HG02981 (cell line): ENCODE results near the gene RPL29.
A peak's percentile ranks its signal among the peaks of the same experiment; 100 is the strongest.
"Not testable (repeated sequence)": the region's sequence is repeated elsewhere in the genome, so short reads cannot be mapped to it uniquely, and the experiment has no call there.

Source experiments
- ATAC-seq: cut with Tn5 transposase; IDR thresholded peaks from one replicate; pipeline ENCODE4 v1.9.1; 2021; ENCODE audit warnings: mild to moderate bottlenecking, moderate library complexity; ENCODE audit not compliant: unreplicated experiment

RPL29 gene

DNA sequence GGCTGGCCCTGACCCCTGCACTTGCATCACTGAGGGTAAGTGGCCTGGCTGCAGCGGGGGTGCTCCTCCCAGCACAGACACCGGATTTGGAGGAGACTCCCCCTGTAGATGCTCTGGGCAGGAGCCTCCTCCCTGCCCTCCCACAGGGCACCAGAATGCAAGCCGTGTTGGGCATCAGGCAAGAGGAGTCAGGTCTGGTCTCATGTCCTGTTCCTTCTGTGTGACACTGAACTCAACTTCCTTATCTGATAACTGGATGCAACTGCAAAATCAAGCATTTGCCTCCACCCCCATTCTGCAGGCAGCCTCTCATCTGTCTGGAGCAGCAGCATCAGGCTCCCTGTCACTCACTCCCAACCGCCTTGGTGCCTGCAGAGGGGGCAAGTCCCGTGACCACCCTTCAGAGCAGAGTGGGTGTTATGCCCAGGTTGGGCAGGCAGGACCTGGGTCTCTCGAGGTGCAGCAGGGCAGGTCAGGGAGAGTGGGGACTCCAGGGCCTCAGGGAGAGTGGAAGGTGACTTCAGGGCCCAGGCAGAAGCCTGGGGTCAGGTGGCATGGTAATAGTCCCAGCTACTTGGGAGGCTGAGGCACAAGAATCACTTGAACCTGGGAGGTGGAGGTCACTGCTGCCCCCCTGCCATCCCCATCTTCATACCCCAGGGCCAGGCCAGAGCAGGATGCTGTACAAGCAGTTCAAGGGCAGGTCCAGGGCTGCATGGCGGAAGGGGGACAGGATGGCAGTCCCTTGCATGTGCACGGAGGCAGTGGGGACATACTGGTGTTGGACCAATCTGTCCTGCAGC lies 10.5 kb upstream of the RPL29 start:
- no peak for ATAC-seq

DNA sequence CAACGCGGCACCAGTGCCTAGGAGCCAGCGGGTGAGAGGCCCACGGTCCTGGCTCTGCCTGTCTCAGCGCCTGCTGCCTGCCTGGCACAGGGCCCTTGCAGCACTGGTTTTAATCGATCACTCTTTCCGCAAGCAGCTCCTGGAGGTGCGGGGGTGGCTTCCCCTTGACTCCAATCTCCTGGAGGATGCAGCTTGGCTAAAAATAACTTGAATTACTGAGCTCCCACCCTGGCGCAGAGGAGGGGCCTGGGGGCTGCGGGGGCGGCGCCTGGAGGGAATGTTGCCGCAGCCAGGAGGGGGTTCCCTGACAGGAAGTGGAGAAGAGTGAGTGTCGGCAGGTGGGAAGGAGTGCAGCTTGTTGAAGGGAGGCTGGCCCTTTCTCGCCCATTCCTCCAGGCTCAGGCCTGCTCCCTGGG lies 9.9 kb upstream of the RPL29 start:
- no peak for ATAC-seq

DNA sequence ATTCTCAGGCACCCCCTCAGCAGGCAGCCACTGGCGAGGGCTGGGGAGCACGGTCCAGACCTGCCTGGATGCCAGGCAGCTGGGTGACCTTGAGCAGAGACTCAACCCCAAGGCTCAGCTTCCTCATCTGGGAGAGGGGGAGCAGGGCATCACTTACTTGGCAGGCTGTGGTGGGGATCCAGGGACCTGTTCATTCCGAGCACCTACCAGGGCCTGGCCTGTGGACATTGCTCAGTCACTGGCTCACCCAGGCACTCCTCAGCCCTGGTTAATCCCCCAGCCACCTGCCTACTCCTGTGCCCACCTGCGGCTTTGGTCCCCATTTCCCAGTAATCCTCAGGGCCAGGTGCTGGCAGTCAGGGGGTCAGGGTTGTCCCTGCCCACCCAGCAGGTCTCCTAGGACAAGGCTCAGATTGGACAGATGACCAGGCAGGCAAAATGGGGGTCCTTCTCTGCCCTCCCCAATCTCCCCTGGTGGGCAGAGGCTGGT lies 9.3 kb upstream of the RPL29 start:
- ATAC-seq, result no peak

DNA sequence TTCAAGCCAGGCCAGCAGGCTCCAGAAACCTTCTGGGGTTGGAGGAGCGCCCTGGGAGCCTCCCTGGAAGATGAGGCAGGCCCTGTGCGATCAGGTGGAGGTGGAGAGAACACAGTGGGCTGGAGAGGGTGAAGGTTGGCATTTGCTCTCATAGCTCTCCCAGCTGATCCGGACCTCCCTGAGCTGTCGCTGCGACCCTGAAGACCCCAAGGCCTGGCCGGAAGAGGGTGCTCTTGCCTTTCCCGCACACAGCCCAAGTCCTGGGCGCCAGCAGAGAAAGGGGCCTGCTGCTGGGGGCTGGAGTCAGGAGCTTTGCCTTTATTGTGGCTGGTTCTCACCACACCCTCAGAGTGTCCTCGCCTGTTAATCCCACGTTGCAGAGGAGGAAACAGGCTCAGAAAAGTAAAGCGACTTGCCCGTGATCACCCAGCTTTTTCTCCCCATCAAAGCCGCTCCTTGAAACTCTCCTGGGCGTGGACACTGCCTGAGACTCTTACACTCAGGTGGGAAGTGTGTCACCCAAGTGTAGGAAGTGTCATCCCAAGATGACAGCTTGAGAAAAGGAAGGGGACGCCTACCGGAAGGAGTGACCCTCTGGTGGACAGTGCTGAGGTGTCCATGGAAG lies 8.6 kb upstream of the RPL29 start:
- ATAC-seq, result no peak

- ATAC-seq, result no peak
Observed at GRCh38 chr3:52002748-52003147, 7.1 kb upstream of the RPL29 start.

GRCh38 chr3:52001443-52001974 lies 5.8 kb upstream of the RPL29 start:
- peak; percentile 90 for ATAC-seq

DNA sequence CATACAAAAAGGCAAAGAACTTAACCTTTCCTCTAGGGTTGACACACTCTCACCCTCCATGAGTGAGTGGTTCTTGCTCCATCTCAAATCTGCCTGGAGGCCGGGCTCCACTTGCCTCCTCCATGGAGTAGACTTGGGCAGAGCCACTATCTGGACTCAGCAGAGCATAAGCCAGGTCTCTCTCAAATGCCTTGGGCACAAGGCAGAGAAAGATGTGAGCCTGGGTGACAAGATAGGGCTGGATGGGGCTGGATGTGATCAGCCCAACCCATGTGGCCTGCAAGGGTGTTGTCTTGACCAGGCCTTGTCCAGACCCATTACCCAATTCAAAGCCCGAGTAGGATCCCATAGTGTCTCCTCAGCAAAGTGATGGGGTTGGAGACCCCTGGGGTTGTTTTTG lies 4.2 kb upstream of the RPL29 start:
- no peak for ATAC-seq

- ATAC-seq, result no peak
Observed at GRCh38 chr3:51998774-51999173, 3.1 kb upstream of the RPL29 start.

- no peak for ATAC-seq
Observed at GRCh38 chr3:51997935-51998596, 2.4 kb upstream of the RPL29 start.

DNA sequence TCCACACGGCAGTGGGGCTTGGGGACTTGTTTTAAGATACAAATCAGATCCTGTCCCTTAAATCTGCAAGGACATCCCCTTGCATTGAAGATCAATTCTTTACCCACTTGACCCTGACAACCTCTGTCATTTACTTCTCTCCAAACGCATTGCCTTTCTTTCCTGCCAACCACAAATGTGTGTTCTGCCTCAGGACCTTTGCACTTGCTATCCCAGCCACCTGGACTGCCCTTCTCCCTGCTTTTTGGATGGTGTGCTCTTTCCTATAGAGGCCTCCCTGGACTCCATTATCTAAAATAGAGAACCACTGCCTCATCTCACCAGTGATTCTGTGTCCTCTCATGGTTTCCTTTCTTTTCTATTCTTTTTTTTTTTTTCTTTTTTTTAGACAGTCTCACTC lies 1.5 kb upstream of the RPL29 start:
- no peak for ATAC-seq

DNA sequence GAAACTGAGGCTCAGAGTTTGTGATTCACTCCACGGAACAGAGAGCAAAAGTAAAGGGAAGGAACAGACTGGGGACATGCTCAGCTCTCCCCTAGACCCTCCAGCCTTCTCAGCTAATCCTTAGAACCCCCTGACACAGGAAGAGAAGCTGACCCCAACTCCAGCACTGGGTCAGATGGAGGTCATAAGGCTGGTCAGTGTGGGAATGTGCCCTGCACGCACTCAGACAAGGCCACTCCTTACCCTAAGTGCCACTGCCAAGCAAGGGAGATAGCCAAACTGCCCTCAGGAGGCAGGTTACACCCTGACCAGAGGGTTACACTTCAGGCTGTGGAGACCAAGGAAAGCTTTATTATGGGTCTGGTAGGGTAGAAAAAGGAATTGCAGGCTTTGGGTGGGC lies 1.2 kb downstream of the RPL29 start:
- ATAC-seq, result no peak

DNA sequence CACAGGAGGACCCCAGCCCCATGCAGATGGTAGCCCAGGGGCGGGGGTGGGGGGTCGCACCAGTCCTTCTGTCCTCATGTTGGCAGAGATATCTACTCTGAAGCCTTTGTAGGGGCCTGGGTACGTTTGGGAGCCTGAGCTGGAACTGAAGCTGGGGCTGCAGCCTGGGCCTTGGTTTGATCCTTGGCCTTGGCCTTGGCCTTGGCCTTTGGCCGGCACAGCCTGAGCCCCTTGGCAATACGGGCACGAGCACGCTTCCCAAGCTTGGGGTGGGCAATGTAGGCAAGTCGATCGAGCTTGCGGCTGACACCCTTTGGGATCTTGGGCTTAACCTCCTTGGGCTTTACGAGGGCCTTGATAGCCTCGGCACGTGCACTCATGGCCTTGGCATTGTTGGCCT lies 2.0 kb downstream of the RPL29 start:
- not testable (repeated sequence) for ATAC-seq

DNA sequence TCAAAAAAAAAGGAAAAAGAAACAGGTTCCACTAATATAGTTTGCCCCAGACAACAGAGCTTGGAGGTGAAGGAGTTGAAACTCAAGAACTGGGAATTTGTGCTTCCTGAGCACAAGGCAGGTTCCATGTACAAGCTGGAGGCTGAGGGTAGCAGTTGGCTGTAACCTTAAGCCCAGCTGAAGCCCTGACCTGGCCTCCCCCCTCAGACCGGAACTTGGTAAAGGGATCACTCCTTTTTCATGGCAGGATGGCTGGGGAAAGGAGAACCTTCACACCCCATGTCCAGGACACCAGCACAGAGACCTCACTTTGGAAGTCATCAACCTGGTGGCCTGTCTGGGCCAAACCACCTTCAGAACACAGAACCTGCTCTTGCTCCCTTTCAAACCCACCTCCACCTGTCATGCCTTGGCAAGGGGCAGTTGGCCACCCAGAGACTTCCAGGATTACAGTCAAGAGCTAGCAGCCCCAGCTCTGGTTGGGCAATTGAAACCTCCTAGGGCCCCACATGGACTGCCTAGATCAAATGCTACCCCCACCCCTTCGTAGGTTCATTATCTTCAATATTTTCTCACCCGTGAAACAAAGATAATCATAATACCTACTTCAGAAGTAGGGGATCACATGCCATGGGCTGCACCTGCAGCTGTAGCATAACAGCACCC lies 3.5 kb downstream of the RPL29 start:
- ATAC-seq, result no peak

GRCh38 chr3:51990501-51990971 lies 5.2 kb downstream of the RPL29 start:
- ATAC-seq, result not testable (repeated sequence)

DNA sequence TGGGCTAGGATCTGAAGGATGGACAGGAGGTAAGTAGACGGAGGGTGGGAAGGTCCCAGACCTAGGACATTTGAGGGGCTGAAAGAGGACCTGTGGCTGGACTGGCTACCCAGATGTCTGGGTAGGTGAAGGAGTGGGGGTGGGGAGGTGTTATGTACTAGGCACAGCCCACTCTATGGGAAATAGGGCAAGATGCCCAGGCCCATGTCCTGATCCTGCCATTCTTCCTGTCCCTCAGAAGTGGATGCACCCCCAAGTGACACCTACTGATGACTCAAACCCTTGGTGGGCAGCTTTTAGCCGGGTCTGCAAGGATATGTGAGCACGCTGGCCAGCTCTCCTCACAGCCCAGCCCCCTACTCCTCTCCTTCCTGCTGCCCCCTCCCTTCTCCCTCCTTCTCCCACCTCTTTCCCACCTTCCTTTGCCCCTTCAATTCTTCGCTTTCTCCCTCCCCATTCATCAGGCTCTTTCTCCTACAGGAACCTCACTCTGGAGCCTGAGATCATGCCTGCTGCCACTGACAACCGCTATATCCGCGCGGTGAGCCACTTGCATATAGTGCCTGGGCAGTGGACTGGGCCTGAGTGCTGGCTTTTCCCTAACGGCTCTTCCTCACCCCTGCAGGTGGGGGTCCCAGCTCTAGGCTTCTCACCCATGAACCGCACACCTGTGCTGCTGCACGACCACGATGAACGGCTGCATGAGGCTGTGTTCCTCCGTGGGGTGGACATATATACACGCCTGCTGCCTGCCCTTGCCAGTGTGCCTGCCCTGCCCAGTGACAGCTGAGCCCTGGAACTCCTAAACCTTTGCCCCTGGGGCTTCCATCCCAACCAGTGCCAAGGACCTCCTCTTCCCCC lies 7.2 kb downstream of the RPL29 start:
- ATAC-seq, result no peak

DNA sequence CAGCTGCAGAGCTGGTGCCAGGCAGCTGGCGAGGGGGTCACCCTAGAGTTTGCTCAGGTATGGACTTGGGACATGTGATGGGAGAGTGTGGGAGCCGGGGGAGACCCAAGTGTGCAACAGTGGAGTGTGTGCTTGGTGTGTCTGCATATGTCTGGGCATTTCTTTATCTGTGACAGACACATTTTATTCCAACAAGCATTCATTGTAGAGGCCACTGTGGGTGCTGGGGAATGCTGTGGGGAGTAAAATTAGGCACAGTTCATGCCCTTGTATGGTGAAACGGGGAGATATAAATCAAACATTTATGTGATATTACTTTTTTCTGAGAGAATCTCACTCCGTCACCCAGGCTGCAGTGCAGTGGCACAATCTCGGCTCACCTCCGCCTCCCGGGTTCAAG lies 8.1 kb downstream of the RPL29 start:
- no peak for ATAC-seq

DNA sequence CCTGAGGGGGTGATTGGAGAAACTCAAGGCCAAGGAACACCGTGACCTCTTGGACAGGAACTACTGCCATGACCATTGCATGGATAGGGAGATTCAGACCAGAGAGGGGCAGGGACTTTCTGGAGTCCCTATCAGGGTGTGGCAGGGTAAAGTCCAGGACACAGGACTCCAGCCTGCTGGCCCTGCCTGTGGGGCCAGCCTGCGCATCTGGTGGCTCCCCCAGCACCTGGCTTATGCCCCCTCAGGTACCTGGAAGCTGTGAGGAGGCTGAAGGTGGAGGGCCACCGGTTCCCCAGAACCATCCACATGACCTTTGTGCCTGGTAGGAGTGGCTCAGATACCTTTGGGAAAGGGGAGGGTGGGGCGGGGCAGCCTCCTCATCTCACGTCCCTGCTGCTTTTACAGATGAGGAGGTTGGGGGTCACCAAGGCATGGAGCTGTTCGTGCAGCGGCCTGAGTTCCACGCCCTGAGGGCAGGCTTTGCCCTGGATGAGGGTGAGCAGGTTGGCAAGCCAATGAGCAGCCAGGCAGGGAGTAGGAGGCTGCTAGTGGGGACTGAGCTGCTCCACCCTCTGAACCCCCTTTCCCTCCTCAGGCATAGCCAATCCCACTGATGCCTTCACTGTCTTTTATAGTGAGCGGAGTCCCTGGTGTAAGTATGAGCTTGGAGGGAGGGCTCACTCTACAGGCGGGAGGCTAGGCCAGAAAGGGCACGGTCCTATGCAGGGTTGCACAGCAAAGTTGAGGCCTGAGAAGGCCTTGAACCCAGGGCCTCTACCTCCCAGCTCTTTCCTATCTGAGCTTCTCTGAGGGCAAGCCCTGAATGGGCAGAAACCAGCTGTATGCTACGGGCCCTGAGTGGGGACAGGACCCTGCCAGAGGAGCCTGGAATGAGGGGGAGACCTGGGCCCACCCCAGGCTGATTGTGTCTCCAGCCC lies 9.4 kb downstream of the RPL29 start:
- no peak for ATAC-seq

DNA sequence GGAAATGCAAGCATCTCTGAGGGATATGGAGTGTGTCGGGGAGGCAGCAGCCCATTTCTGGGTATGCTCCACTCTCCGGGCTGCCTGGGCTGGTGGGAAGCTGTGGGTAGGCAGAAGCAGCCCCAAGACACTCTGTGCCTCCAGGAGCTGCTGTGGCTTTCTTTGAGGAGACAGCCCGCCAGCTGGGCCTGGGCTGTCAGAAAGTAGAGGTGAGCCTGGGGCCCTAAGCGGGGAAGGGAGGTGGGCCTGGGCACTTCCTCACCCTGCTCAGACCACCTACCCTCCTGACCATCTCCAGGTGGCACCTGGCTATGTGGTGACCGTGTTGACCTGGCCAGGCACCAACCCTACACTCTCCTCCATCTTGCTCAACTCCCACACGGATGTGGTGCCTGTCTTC lies 10.6 kb downstream of the RPL29 start:
- ATAC-seq, result no peak

DNA sequence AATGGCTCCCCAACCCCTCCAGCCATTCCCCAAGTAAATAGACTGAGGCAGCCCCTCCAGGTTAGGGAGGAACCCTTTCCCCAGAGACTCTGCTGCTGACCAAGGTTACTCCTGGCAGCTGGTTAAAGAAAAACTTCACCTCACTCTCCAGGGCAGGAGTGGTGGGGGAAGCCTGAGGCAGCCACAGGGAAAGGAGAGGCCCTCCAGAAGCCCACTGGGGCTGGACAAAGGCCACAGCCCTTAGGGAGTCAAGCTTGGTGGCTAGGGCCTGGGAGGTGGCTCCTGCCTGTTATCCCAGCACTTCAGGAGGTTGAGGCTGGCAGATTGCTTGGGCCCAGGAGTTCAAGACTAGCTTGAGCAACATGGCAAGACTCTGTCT lies 11.4 kb downstream of the RPL29 start:
- no peak for ATAC-seq
